A673 (cell line): ENCODE results near the gene MTMR3. TPM values are rescaled to one million over a fixed set of nuclear protein-coding genes. Genes with fewer than 3 reads are reported as not detected.

ENCODE experiments used
- BruUV-seq: library from RNA; stranded (reverse); fragments of 400-500 nt; replicated peaks from 2 replicates; lab custom pipeline; 2021; lab: Mats Ljungman, UMichigan
- CTCF ChIA-PET: fragments of 300-600 bp; sonication (Branson Sonifier 250); formaldehyde crosslinking; loops from one replicate; lab custom pipeline; 2022; ENCODE audit warnings: antibody characterized with exemption; lab: Charles Lee
- POLR2A ChIA-PET: fragments of 300-600 bp; sonication (Branson Sonifier 250); formaldehyde crosslinking; loops from one replicate; lab custom pipeline; 2022; ENCODE audit warnings: antibody characterized with exemption; ENCODE audit not compliant: low non-redundant PET; lab: Charles Lee
- DNase-seq: peaks from one replicate; pipeline ENCODE4 v3.0.0-alpha.2; 2015; ENCODE audit warnings: low spot score
- H3K27ac ChIP-seq: fragments of 200-600 bp; sonication (generic); 2 replicates; pipeline ENCODE4 v1.5.1; 2016; ENCODE audit warnings: mixed run types, low read depth, mild to moderate bottlenecking, mixed read lengths, antibody characterized with exemption, low read length; ENCODE audit not compliant: poor library complexity, severe bottlenecking
- H3K27me3 ChIP-seq: fragments of 200-600 bp; sonication (generic); replicated peaks from 2 replicates; pipeline ENCODE4 v1.6.1; 2017; ENCODE audit warnings: mixed run types, low read depth, mild to moderate bottlenecking, mixed read lengths, antibody characterized with exemption, low read length; ENCODE audit not compliant: insufficient read depth, poor library complexity
- H3K36me3 ChIP-seq: fragments of 200-600 bp; sonication (generic); 2 replicates; pipeline ENCODE4 v1.6.1; 2016; ENCODE audit warnings: mixed run types, mild to moderate bottlenecking, mixed read lengths, antibody characterized with exemption, low read length; ENCODE audit not compliant: insufficient read depth, poor library complexity, severe bottlenecking
- H3K4me1 ChIP-seq: fragments of 200-600 bp; sonication (generic); 2 replicates; pipeline ENCODE4 v1.6.1; 2017; ENCODE audit warnings: mixed run types, mild to moderate bottlenecking, mixed read lengths, antibody characterized with exemption, low read length; ENCODE audit not compliant: insufficient read depth, poor library complexity, severe bottlenecking
- H3K4me3 ChIP-seq: fragments of 200-600 bp; sonication (generic); 2 replicates; pipeline ENCODE4 v1.5.1; 2016; ENCODE audit warnings: low read depth, mixed run types, mild to moderate bottlenecking, mixed read lengths, low read length; ENCODE audit not compliant: poor library complexity, severe bottlenecking
- H3K9me3 ChIP-seq: fragments of 200-600 bp; sonication (generic); 2 replicates; pipeline ENCODE4 v1.6.1; 2016; ENCODE audit warnings: mixed run types, low read depth, mild to moderate bottlenecking, mixed read lengths, antibody characterized with exemption, low read length; ENCODE audit not compliant: poor library complexity, severe bottlenecking
- EZH2 ChIP-seq: fragments of 200-600 bp; sonication (generic); IDR thresholded peaks from 2 replicates; pipeline ENCODE4 v1.6.1; 2017; ENCODE audit warnings: borderline replicate concordance, low read depth, mild to moderate bottlenecking, mixed read lengths, antibody characterized with exemption, low read length; ENCODE audit not compliant: poor library complexity, severe bottlenecking
- intact Hi-C: fragments of 100-400 bp; cut with micrococcal nuclease; formaldehyde crosslinking; loops from one replicate; pipeline ENCODE4 v1.10.0; 2022; ENCODE audit not compliant: unreplicated experiment
- total RNA-seq: library from RNA; stranded (reverse); gene quantifications from 2 replicates; pipeline ENCODE4 v1.2.3, GENCODE V29; 2021
- TF ChIP-seq, protein P1 (sequence below): fragments of 300-800, 200-600 bp; sonication (generic); conservative IDR thresholded peaks from 2 replicates; pipeline ENCODE4 v1.5.1; 2017; ENCODE audit warnings: low read depth, mild to moderate bottlenecking, antibody characterized with exemption, low read length, moderate library complexity, mixed read lengths

MTMR3 gene
- total RNA-seq, 1 experiment from 2014 or later = 25.0 TPM

DNA sequence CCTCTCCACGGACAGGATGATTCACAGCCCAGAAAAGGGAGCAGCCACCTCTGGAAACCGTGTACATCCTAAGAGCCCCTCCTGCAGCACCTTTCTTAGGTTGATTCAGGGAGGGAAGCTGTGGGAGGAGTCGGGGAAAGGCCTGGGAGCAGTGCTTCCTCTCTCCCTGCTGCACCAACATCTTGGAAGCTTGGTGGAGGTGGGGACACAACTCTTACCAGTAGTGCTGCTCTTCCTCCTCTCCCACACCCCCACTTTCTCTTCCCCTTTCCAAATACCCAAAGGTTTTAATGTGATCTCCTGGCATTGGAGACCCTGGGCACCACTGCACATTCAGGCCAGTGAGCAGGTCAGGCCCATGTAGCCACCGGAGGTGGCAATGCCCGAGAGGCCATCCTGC is 150.9 kb downstream of the MTMR3 start:
- ChIA-PET POLR2A (interaction anchor here (0.6 kb wide), 1 partner anchor 12 kb away, joined by 4 read pairs; no protein-coding TSS in a partner anchor), CTCF (interaction anchor here (0.6 kb wide), 1 partner anchor 364 kb away, joined by 3 read pairs; no protein-coding TSS in a partner anchor)
- H3K27ac ChIP-seq = no peak overlapping the region
- no peak for DNase-seq
- BruUV-seq = no TSS peak
- no peaks in the 10 kb centered on the region for H3K4me1 ChIP-seq
- no peak overlapping the region for H3K4me3 ChIP-seq
- intact Hi-C loops = no loop called here
- H3K27me3 ChIP-seq = no peaks in the 10 kb centered on the region
- TF ChIP-seq, protein P1, sequence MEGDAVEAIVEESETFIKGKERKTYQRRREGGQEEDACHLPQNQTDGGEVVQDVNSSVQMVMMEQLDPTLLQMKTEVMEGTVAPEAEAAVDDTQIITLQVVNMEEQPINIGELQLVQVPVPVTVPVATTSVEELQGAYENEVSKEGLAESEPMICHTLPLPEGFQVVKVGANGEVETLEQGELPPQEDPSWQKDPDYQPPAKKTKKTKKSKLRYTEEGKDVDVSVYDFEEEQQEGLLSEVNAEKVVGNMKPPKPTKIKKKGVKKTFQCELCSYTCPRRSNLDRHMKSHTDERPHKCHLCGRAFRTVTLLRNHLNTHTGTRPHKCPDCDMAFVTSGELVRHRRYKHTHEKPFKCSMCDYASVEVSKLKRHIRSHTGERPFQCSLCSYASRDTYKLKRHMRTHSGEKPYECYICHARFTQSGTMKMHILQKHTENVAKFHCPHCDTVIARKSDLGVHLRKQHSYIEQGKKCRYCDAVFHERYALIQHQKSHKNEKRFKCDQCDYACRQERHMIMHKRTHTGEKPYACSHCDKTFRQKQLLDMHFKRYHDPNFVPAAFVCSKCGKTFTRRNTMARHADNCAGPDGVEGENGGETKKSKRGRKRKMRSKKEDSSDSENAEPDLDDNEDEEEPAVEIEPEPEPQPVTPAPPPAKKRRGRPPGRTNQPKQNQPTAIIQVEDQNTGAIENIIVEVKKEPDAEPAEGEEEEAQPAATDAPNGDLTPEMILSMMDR = no peak
- no peak for TF ChIP-seq EZH2
- H3K36me3 ChIP-seq = no peaks in the 10 kb centered on the region
- no peaks in the 10 kb centered on the region for H3K9me3 ChIP-seq

DNA sequence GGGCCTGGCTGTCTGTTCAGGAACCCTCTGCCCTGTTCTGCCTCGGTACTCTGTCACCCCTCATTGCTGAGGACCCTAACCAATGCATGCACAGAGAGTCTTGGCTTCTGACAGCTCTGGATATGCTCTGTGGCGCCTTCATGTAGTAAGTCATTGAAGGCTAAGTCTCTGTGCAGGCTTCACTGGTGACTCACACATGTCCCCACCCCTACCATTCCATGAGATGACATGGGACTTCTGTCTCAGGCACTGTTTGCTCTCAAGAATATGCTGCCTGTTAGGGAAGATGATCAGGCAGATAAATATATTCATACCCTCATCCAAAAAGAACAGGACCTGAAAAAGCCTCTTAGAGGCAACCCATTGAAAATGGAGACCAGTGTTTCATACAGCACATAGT is 153.7 kb downstream of the MTMR3 start:
- DNase-seq = peak; percentile 50
- ChIA-PET POLR2A (no interaction called here), CTCF (no interaction called here)
- no TSS peak for BruUV-seq
- TF ChIP-seq EZH2 = no peak
- TF ChIP-seq, protein P1 = no peak
- no peaks in the 10 kb centered on the region for H3K27me3 ChIP-seq
- H3K27ac ChIP-seq = no peak overlapping the region
- H3K36me3 ChIP-seq = no peaks in the 10 kb centered on the region
- no peaks in the 10 kb centered on the region for H3K9me3 ChIP-seq
- H3K4me1 ChIP-seq = no peaks in the 10 kb centered on the region
- H3K4me3 ChIP-seq = no peak overlapping the region
- intact Hi-C loops = no loop called here

DNA sequence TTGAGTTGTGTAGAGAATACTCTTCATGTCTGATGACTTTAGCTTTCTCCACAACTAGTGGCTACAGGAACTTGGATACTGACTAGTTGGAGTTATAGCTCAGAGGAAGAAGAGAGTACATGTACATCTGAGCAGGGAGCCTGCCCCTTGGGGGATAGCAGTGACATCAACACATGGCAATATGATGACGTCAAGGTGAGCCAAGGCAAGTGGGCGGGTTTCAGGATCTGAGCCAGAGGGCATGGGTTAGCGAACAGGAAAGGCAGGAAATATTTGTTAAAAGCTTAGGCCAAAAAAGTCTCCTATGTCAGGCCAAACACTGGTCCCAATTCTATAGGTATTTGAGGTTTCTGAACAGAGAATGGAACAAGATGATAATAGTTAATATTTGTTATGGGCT is 155.2 kb downstream of the MTMR3 start:
- H3K9me3 ChIP-seq = no peaks in the 10 kb centered on the region
- ChIA-PET POLR2A (no interaction called here), CTCF (no interaction called here)
- H3K27ac ChIP-seq = no peak overlapping the region
- no peaks in the 10 kb centered on the region for H3K36me3 ChIP-seq
- no TSS peak for BruUV-seq
- TF ChIP-seq EZH2 = no peak
- TF ChIP-seq, protein P1 = no peak
- no peaks in the 10 kb centered on the region for H3K27me3 ChIP-seq
- H3K4me3 ChIP-seq = no peak overlapping the region
- DNase-seq = no peak
- H3K4me1 ChIP-seq = peaks cover 9% of the 10 kb centered on the region
- intact Hi-C loops = no loop called here
